D721Med (cell line): ENCODE data around the gene PRPF18.

Source experiments
- DNase-seq: peaks from one replicate; pipeline ENCODE4 v3.0.0; 2011; ENCODE audit warnings: low spot score; ENCODE audit not compliant: insufficient read length
- FAIRE-seq: peaks from 2 replicates; lab custom pipeline; 2011; peaks lifted over from hg19 to GRCh38; lab: Jason Lieb, UNC
- CTCF ChIP-seq: IDR thresholded peaks from 2 replicates; pipeline ENCODE4 v1.5.1; 2012; ENCODE audit warnings: mild to moderate bottlenecking, control low read depth; ENCODE audit not compliant: insufficient read depth; ENCODE audit errors: missing control alignments

PRPF18 gene

DNA sequence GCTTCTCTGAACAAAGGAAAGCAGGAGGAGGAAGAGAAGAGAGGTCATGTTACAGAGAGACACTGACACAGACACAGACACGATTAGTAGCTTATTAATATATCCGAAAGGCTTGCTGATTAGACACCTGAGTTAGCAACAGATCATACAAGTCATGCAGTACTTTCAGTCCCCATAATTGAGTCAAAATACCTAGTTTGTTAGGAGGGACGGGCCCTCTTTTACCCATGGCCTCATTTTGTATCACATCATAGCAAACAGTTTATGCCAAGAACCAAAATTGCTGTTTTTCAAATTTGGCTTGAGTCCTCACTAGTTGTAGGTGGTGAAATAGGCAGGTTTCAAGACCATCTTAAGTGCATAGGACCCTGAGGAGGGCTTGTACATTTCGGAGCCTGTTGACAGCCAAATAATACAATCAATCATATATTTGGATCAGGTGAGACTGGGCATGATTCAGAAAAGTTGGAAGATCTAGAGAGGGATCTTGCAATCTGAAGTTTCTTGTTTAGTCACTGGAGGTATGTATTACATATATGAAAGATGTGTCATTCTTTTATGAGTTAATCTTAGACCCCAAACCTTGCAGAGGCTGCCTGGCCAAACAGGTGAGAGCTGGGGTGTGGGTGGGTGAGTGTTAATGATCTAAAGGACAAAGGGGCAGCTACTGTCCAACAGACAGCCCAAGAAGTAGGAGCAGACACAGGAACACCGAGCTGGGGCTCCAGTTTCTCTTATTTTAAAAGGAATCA lies 65.4 kb downstream of the PRPF18 start:
- no peak for TF ChIP-seq CTCF
- DNase-seq (no peak), FAIRE-seq (no peak)

DNA sequence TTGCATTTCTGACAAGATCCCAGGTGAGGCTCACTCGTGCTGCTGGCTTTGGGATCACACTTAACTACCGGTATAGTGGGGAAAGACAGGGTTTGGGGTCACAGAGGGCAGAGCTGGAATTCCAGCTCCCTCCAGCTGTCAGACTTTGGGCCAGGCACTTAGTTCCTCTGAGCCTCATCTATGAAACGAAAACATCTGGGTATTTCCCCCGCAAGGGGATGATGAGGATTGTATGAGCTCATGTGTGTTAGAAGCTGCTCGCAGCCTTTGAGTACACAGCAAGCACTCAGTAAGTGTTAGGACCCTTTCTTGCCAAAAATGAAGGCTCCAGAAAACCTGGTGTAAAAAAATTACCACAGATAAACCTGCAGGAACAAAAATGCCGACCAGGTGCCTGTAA lies 66.1 kb downstream of the PRPF18 start:
- no peak for DNase-seq

GRCh38 chr10:13654118-13654830 lies 67.5 kb downstream of the PRPF18 start:
- no peak for DNase-seq
- TF ChIP-seq CTCF, result no peak
- FAIRE-seq, result no peak

More for the DNA sequence above, 66.1 kb downstream of the PRPF18 start:
- FAIRE-seq, result no peak
- no peak for TF ChIP-seq CTCF

- TF ChIP-seq CTCF, result no peak
- FAIRE-seq (no peak), DNase-seq (no peak)
Measured at GRCh38 chr10:13654846-13655245, 68.1 kb downstream of the PRPF18 start.

GRCh38 chr10:13656337-13657100 lies 69.8 kb downstream of the PRPF18 start:
- FAIRE-seq, result no peak
- no peak for DNase-seq
- TF ChIP-seq CTCF, result no peak

DNA sequence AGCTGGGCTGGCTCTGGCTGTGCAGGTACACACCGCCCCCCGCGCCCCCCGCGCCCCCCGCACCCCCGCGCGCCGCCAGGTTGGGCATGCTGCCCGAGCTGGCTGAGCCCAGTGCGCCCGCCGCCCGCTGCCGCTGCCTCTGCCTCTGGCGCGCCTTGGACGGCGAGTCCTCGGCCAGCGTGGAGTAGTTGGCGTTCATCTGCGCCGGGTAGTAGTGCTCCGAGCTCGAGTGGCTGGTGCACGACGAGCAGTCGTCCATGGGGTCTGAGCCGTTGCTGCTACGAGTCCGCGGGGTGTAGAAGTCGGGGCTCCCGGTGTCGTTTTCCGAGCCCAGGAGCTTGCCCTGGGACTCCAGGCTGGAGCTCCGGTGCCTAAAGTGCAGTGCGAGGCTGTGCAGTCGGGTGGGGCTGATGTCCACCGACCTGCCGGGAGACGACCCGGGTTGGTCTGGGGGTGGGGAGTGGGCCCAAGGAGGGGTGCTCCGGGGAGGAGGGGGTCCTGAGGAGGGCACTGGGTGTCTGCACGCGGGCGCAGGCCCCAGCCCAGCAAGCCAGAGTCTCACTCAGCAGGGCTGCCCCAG lies 70.4 kb downstream of the PRPF18 start:
- no peak for FAIRE-seq
- no peak for TF ChIP-seq CTCF
- DNase-seq, result no peak
